Activated CD8-positive, alpha-beta memory T cell treated with anti-CD3 and anti-CD28 coated beads, Interleukin-2, amount 50 U/mL, for 24 hours (primary cell): ENCODE results near the gene VSIR.

Experiments used
- DNase-seq: peaks from one replicate; pipeline ENCODE4 v3.0.0-alpha.2; 2020; ENCODE audit errors: extremely low read depth

VSIR gene

GRCh38 chr10:71747039-71747531, 26.2 kb downstream of the VSIR start:
- no peak for DNase-seq

GRCh38 chr10:71746344-71747037, 26.8 kb downstream of the VSIR start:
- no peak for DNase-seq

DNA sequence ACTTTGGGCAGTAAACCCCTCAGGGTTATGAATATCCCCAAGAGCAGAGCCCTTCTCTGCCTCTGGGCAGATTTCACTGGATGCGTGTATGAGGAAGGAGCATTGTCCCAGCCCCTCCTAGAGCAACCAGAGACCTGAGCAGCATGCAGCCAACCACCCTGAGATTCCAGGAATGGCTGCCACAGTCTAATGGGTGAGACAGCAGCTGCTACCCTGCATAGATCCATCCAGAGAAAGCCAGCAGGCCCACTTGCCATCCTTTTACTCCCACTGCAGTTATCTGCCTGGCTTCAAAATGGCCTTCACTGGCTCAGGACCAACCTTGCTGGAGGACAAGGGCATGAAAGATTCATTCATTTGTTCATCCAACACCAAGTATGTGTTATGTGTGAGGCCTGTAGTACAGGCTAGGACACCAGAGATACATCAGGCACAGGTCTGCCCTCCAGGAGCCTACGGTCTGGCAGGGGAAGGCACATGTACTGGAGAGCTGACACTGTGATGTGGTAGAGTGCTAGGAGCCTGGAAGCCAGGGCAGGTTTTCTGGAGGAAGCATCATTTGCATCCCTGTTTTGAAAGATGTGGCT, 27.6 kb downstream of the VSIR start:
- no peak for DNase-seq

DNA sequence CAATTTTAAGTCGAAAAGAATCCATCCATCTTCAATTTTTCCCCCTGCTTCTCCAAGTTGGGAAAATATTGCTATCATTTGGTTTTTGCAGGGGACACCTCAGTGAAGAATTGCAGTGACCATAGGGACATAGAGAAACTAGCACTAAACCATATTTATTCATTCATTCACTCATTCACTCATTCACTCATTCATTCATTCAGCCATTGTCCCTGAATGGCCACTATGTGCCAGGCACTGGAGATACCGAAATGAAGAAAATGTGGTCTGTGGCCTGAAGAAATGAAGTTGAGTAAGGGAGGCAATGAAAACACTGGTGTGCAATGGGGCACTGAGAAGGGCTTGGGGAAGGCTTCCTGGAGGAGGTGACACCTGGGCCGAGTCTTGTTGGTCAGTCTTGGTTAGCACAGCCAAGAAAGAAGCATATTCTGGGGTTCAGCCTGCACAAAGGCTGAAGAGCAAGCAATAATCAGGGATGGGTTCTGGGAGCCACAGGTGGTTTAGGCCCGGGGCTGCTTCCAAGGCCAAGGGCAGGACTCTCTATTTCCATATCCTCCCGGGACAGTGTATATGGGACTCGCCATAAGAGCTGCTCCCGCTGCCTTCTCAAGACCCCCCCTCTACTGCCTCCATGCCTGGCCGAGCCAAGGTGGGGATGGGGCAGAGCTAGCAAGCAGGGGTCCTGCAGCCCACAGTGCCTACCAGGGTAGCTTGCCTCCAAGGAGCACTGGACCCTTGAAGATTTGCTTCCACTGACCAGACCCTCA, 28.2 kb downstream of the VSIR start:
- no peak for DNase-seq

- DNase-seq = no peak
Observed at GRCh38 chr10:71743866-71744265, 29.5 kb downstream of the VSIR start.

- DNase-seq = no peak
Observed at GRCh38 chr10:71743089-71743838, 30.1 kb downstream of the VSIR start.

GRCh38 chr10:71742301-71743088, 30.8 kb downstream of the VSIR start:
- DNase-seq = no peak

DNA sequence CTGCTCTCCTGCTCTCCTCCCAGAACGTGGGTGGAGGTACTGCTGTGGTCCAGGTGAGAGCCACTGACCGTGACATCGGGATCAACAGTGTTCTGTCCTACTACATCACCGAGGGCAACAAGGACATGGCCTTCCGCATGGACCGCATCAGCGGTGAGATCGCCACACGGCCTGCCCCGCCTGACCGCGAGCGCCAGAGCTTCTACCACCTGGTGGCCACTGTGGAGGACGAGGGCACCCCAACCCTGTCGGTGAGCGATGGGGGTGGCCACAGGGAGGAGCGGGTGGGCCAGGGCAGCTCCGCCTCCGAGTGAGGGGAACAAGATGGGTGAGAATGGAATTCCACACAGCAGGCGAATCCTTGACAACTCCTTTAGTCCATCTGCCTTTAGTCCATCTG, 31.6 kb downstream of the VSIR start:
- DNase-seq = no peak

DNA sequence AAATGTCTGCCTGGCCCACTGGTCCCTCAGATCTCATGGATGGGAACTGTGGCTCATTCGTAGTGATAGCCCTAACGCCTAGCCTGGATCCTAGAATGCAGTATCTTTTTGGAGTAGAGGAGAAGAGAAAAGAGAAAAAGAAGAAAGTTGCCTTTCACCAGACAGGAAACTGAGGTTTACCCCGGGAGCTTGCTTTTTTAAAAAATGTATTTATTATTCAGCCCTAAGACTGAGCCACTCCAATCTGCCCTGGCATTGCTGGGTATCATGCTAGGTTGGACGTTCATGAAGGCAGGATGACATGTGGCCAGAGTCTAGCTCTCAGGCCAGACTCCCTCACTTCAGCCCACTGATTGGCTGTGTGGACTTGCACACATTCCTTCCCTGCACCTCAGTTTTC, 32.3 kb downstream of the VSIR start:
- DNase-seq = no peak

GRCh38 chr10:71740069-71740653, 33.2 kb downstream of the VSIR start:
- no peak for DNase-seq

DNA sequence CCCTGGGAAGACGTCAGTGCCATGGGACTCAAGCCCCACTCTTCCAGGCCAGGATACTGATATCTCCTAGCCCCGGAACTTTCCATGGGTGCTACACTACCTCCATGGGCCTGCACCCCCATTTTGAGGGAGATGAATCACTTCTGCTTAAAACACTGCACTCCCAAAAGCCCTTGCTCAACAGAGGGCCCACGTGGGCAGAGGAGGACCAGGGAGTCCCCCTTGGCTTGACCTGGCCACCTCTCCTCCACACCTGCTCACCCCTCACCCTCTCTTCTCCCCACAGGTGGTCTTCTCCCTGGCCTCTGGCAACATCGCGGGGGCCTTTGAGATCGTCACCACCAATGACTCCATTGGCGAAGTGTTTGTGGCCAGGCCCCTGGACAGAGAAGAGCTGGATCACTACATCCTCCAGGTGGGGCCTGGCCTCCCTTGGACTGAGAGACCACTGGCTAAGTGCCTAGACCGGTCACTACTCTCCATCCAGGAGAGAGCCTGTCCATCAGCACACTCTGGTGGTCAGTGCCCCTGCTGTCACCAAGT, 33.9 kb downstream of the VSIR start:
- DNase-seq = no peak

GRCh38 chr10:71737834-71738197, 35.5 kb downstream of the VSIR start:
- DNase-seq = no peak

DNA sequence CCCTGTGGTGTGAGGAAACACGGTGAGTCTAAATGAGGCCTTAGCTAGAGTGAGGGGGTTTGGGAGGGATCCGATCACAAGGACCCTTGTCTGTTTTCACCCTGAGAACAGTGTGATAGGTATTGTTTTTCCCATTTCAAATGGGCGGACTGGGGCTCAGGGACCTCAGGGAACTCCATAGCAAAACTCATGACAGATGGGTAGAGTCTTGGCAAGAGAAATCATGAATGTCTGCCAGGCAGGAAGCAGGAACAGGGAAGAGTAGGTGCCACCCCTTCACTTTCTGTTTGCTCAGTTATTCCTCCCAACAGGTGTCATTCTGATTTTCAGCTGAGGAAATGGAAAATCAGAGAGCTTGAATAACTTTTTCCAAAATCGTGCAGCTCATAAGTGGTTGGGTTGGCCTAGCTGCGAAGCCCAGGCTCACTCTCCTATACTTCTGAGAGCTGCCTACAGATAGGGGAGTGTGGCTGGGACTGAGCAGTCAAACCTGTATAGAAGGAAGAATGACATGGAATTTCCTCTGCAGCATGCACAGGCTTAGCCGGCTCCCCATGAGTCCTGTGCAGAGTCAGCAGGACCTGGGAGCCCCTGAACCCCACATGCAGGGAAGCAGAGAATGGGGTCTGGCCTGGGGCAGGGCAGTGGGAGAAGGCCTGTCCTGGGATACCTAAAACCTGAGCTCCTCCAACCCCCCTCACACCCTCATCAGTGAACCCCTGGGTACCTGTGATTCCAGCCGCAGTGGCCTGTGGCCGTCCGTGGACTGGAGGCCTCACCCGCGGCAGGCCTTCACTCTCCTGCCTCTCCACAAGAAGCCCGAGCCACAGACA, 36.1 kb downstream of the VSIR start:
- no peak for DNase-seq

DNA sequence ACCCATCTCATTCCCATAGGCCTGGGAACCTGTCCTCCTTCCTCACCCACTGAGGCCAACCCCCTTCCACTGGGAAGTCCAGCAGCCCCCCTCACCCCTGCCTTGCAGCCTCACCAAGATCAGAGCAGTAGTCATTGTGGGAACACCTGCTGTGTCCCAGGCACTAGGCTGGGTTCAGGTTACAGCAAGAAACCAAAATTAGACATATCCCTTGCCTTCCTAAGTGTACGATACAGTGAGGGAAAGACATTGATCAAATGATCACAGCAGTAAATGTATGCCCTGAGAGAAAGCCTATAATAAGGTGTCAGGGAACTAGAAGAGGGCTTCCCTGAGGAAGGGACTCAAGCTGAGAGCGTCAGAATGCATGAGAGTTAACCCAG, 36.8 kb downstream of the VSIR start:
- DNase-seq = no peak

GRCh38 chr10:71735709-71736569, 37.4 kb downstream of the VSIR start:
- DNase-seq = no peak

DNA sequence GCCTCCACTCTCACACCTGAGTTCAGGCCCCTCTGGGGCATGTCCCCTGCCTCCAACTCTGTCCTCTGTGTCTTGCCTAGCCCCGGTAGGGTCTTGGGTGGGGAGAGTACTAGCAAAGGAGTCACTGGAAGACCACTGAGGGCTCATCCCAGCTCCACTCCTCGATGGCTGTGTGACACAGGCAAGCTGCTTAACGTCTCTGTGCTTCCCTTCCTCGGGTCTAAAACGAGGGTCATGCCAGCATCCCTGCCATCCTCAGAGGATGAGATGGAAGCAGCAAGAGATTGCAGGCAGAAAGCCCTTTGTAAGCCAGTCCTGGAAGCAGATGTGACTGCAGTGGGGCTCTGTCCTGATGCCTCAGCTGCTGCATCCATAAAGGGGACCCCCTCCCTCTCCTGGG, 38.5 kb downstream of the VSIR start:
- no peak for DNase-seq

DNA sequence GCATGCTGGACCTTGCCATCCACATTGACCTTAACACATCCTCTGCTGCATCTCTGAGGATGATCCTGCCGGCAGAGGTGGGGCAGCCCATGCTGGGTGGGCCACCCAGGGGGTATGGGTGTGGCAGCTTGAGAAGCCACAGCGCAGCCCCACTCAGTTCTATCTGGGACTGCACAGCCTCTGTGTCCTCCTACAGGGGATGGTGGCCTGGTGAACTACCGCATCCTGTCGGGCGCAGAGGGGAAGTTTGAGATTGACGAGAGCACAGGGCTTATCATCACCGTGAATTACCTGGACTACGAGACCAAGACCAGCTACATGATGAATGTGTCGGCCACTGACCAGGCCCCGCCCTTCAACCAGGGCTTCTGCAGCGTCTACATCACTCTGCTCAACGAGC, 41.5 kb downstream of the VSIR start:
- no peak for DNase-seq

GRCh38 chr10:71729161-71729636, 44.1 kb downstream of the VSIR start:
- DNase-seq = no peak
